Inferior parietal cortex (tissue), 1 donor: ENCODE data around the gene EHF.

Experiments used
- DNase-seq: peaks from one replicate; pipeline ENCODE4 v3.0.0-alpha.2; 2016; ENCODE audit errors: extremely low spot score

Gene EHF

DNA sequence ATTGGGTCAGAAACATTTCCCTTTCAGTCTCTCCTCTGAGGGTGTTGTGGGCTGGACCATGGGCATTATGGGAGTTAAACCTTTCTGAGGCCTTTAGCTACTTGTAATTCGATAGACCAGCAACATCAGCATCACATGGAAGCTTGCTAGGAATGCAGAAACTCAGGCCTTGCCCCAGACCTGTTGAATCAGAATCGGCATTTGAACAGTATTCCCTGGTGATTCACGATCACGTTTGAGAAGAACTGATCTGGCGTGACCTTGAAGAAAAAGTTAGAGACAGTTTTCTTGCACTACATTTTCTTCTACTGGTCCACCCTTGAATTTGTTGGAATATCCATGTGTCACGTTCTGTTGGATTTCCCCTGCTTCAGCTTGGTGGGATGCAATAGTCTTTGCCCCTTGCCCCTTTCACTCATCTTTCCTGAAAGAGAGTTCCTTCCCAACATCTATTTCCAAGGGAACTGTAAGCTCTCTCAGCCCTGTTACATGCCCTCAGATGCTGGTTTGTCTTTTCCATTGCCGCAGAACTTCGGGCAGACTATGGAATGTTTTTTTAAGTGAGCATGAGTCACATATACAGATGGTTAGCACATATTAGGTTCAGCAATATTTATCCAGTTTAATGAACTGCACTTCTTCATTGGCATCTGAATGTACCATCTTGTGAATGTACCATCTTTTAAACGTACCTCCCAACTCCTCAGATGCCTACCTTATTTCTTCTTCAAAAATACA, 23.9 kb downstream of the EHF start:
- no peak for DNase-seq

DNA sequence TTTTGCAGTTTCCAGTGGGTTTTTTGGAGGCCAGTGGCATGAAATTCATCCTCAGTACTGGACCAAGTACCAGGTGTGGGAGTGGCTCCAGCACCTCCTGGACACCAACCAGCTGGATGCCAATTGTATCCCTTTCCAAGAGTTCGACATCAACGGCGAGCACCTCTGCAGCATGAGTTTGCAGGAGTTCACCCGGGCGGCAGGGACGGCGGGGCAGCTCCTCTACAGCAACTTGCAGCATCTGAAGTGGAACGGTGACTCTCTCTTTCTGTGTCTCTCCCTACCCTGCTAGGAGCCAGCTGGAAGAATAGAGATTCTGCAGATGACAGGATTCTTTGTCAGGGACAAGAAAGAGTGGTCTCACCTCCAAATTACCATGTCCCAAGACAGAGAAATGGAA, 25.5 kb downstream of the EHF start:
- no peak for DNase-seq

DNA sequence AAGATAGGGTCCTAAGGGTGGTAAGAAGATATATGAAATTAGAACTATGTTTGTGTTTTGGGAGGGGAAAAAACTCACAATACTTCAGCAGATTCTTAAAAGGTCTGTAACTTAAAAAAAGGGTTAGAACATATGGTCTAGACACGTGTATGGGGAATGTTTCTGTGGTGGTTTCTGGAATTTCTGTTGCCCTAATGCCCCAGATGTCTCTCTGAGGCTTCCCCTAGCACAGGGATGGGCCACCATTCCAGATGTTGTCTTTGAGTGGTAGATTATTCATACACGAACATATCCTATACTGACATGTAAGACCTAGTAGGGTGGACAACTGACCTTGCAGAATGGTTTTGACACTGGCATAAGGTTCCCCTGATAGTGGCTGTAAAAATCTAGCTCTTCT, 26.2 kb downstream of the EHF start:
- no peak for DNase-seq

DNA sequence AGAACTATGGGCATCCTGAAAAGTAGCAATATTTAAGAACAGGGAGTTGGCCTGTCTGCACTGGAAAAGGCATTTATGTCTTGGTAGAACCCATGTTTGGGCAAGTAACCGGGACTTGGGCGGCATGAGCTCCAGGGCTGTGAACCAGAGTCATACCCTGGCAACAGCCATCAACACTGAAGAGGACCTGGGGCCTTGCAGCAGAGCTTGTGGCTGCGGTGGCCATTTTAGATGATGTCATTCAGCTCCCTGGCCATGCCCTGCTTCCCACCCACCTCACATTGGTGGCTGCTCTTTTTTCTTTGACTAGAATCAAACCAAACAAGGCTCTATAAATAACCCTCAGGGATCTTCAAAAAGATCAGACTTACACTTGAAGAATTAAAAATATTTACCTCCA, 26.6 kb downstream of the EHF start:
- DNase-seq: no peak

DNA sequence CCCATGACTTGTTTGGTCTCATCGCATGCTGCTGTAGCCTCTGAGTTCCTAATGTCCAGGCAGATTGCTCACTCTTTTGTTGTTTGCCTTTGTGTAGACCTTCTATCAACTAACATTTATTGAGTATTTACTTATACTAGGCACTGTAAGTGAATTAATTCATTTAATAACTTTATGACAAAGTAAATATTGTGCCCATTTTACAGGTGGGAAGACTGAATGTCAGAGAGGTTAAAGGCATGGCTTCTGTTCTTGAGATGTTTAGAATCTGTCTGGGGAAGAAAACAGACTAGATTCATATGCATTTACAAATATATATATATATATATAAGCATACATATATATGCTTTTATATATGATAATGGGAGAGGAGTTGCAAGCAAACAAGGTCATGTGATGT, 27.1 kb downstream of the EHF start:
- DNase-seq: no peak

DNA sequence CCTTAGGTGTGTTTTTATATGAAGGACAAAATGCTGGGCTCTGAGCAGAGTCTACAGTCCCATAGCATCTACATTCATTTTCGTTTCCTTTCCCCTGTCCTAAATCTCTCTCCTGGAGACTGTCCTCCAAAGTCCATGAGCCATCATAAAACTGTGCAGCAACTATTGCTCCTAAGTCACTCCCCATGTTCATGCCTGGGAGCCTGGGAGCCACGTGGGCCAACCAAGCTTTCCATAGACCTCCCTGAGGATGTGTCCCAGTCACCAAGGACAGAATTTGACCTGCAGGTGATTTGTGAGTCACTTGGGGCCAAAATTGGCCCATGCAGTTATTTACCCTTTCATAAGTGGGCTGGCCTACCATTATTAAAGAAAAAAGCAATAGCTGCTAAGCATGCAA, 28.7 kb downstream of the EHF start:
- DNase-seq: no peak

DNA sequence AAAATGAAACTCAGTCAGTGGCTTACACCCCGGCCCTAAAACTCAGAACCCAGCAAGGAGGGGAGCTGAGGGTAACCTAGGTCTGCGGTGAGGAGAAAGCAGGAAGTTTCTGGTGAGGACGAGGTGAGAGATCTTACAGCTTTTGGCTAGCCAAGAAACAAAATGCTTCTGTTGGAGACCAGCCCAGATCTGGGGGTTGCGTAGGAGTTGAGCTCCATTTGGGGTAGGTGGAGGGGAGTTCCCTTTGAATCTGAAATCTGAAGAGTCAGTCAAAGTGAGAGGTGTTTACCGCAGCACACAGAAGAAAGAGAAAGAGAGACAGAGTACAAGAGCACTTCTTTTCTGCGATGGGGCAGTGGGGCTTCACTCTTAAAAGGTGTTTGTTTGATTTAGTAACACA, 29.6 kb downstream of the EHF start:
- no peak for DNase-seq

DNA sequence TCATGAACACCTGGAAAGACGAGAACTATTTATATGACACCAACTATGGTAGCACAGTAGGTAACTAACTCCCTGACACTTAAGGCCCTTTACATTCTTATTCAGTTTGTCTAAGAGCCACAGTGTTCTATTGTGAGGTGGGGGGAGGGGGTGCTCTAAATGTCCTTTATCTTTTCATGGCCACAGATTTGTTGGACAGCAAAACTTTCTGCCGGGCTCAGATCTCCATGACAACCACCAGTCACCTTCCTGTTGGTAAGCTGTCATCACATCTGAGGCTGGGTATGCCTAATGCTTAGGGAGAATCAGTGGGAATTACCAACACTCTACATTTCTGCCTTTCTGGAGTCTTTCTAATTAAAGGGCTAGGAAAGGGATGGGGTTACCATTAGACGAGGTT, 30.7 kb downstream of the EHF start:
- DNase-seq: no peak

DNA sequence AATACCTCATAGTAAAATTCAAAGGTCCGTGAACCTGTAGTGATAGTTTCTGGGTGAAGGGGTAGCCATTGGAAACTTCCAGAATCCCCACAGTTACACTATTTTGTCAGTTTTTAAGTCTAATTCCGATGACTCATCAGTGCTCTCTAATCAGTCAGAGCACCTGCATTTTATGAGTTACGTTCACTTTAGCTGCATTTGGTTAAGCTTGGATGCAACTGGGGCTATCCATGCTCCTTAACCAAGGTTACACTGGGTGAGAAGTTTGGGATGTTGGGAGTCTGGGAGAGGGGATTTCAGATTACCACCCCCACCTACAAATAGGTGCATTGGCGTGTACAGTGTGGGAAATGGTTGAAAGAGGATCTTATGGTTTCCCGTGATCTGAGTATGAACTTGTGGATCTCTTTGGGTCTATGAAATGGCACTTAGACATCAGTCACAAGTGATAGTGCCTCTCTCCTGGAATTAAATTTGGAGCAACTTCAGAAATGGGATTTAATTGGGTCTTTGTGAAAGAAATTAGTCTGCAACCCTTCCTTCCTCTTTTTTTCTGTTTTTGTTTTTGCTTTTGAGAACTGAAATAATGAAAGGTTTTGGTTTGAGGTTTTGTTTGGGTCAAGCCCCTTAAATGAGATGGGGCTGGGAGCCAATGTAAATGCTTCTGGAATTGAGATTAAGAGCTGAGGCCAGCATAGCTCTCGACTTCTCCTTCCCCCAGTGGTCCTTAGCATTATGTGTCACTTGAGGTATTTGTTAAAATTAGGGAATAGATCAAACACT, 31.5 kb downstream of the EHF start:
- no peak for DNase-seq

DNA sequence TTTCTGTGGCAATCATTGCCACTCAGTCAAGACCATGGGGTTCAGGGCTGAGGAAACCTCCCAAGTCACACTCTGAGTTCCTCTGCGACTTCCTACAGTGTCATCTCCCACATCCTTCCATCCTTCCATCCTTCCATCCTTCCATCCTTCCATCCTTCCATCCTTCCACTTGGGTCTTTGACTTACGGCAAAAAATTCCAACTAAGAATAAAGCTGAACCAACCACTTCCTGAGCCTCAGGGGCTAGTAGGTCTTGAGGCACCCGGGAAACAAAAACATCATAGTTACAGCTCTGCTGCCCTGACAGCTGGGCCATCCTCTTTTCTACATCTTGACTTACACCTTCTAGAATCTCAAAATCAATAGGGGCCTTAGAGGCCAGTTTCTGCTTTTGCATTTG, 32.1 kb downstream of the EHF start:
- DNase-seq: no peak

DNA sequence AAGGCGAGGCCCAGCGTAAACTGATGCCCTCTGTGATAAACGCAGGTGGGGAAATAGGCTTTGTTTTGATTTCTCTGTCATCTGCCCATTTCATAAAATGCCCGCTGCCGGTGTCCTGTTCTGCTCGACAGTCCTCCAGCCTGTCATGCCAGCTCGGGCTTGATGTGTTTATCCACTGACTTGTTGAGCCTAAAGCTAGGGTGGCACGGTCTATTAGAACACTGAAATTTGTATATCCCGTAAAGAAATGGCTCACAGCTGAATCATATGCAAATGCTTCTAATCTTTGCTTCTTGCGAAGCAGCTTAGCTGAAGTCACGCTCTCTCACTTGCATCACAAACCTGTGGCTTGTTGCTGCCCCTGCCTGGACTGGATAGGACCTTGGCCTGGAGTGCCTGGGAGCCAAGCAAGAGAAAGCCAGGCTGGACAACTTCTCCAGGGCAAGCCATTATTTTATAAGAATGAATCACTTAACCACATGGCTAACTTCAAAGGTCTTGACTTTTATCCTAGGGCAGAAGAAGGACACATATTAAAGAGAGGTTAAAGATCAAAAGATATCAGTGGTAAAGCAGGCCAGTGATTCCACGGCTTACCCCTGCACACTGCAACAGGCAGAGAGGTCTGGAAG, 33.1 kb downstream of the EHF start:
- DNase-seq: no peak

DNA sequence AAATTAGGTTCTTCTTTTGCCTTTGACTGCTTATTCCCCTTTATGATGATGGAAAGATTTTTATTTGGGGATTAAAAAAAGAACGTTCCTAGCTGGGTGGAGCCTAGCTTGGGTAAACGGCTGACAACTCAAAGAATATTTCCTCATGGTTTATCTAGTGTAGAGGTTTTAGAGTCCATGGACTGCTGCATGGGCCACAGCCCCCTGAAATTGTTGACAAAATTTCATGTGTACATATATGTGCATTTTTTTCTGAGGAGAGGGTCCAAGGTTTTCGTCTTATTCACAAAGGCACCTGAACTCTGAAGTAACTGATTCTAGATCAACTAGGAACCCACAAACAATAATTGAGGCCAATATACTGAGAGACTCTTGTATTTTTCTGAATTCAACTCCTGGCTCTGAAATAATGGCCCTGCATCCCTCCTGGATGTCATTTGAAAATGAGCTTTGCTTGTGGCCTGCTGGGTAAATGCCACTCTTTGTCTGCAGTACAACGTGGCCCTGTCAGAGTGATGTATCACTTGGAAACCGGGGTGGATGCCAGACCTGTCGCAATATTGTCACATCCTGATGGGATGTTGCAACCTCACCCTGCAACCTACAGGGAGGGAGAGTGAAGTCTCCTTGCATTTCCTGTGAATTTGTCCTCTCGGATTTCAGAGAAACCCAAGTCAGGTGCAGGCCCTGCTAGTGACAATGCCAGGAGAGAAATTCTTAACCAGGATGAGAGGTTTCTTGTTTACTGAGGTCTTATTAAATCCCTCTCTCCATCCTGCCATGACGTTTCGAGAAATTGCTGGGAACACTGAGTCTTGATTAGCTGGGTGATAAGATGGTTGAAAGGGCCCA, 33.8 kb downstream of the EHF start:
- peak; percentile 61 for DNase-seq

DNA sequence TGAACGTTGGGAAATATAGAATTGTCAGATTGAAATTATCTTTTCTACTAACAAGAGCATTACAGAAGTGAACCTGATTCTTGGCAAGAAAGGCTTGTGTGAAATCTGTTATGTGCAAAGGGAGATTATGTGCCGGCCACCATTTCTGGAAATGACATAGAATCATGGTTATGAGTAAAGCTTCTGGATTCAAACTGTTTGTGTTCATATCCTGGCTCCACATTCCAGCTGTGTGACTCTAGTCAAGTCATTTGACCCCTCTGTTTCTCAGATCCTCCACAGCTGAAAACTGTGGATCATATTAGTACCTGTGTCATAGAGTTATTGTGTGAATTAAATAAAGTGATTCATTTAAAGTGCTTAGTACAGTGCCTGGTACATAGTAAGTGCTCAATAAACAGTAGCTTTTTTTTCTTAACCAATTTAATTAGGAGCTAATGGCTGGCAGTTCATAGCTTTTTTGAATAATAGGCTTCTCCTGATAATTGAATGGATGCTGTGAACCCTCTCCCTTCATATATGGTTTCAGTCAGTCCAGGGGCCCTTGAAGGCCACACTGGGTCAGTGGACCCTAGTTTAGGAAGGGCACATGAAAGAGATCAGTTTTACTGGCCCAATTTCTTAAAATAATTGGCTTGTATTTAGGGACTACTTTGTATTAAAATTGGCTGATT, 34.6 kb downstream of the EHF start:
- peak; percentile 43 for DNase-seq

DNA sequence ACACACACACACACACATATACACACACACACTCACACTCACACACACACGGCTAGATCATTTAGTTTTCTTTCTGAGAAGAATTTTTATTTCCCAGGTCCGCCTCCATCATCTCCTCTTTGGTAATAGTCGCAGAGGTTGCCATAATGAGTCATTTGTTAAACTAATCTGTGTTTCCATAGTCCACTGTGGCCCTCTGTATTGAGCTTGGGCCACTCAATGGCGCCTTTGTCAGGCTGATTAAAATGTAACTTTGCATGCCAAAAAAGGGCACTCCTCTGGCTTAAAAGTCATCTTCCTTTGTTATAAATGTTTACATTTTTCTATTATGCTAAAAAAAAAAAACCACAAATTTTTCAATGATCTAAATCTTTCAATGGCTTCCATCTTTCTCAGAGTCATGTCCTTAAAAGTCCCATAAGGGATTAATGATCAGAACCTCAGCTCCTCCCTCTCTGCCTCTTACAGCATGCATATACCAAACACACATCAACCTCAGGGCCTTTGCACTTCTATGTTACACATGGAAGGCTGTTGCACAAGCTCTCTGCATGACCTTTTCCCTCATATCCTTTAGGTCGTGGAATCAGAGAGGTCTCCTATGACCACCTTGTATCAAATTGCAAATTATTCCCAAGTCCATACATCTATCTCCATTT, 35.3 kb downstream of the EHF start:
- DNase-seq: peak; percentile 72

DNA sequence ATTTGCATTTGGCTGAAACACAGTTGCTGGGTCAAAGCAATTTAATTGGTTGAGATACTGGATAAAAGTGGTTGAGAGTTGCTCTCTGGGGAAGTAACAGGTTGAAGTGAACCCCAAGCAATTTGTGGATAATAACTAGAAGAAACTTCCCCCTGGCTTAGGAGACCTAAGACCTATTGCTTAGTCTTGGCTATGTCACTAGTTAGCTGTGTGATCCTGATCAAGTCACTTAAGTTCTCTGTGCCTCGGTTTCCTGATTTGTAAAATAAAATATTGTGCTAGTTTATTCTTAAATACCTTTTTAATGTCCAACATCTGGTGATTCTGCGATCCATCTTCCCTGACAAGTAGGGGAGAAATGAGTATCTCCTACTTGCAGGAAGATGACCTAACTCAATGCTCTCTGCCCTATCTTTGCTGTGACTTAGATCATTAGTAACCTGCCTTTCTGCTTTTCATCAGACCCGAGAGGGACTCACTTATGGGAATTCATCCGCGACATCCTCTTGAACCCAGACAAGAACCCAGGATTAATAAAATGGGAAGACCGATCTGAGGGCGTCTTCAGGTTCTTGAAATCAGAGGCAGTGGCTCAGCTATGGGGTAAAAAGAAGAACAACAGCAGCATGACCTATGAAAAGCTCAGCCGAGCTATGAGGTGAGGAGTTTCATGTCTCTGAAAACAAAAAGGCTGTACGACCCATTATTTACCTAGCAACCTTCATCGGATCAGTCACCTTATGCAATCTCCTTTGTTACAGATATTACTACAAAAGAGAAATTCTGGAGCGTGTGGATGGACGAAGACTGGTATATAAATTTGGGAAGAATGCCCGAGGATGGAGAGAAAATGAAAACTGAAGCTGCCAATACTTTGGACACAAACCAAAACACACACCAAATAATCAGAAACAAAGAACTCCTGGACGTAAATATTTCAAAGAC, 37.5 kb downstream of the EHF start:
- no peak for DNase-seq

DNA sequence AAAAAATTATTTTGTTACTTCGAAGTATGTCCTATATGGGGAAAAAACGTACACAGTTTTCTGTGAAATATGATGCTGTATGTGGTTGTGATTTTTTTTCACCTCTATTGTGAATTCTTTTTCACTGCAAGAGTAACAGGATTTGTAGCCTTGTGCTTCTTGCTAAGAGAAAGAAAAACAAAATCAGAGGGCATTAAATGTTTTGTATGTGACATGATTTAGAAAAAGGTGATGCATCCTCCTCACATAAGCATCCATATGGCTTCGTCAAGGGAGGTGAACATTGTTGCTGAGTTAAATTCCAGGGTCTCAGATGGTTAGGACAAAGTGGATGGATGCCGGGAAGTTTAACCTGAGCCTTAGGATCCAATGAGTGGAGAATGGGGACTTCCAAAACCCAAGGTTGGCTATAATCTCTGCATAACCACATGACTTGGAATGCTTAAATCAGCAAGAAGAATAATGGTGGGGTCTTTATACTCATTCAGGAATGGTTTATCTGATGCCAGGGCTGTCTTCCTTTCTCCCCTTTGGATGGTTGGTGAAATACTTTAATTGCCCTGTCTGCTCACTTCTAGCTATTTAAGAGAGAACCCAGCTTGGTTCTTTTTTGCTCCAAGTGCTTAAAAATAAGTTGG, 38.3 kb downstream of the EHF start:
- DNase-seq: no peak

DNA sequence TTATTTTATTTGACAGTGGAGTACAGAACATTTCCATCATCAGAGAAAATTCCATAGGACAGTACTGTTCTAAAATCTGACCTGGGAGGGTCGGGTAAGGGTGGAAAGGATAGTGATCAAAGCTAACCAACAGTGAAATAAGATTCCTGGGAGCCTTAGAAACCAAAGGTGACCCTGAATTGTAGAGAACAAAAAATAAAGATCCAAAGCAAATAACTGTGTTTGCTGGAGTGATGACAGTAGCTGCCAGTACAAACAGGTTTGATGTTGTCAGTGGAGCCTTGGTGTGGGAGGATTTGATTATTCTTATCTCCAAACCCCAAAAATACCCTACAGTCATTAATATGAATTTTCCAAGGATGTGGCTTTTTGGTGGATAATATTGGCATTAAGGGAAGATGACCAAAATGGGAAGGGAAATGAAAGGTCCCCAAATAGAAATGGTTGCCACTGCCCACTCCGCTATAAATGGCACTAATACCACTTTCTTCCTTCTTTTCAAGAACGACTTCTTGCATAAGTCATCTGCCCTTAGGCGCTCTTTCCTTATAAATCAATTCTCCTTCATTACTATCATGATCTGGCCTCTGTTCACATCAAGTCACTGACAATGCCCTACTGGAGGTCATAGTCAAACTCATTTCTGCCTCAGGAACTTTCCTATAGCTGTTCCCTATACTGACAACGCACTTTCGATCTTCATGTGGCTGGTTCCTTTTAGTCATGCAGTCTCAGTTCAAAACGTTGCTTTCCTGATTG, 44.4 kb downstream of the EHF start:
- no peak for DNase-seq

DNA sequence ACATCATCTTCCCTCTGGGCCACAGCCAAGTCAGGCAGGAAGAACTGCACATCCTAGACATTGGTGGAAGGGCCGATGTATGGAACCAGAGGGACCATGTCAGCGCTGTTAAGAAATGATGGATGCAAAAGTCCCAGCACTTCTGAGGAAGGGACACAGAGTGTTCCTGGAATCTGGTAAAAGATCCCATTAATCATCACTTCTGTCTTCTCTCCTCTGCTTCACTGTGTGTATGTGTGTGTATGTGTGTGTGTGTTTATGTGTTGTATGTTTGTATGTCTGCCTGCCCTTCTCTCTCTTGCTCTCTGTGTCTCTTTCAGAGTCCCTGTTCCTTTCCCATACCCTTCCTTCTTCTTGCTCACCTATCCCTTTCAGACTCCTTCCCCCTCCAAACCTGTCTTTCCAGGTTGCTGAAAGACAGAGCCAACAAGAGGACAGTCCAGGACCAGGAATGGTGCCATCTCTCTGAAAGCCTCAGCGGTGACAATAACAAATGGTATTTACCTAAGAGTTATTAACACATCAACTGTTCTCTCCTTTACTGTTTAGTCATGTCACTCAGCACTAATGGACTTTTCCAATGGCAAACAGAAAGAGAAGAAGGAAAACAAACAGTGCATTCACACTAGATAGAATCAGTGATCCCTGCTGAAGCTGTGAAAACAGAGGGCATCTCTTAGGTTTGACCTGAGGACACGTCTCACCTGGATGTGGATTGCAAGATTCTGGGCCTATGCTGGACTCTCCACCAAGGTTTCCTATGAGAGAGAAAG, 47.1 kb downstream of the EHF start:
- no peak for DNase-seq
